Erythroblast (primary cell): ENCODE measurements around the gene BCO2.

Source experiments
- GATA1 ChIP-seq: IDR thresholded peaks from 2 replicates; pipeline ENCODE4 v1.6.1; 2011; ENCODE audit warnings: low read depth, mild to moderate bottlenecking, control low read depth, low read length, moderate library complexity
- POLR2A ChIP-seq: IDR thresholded peaks from 2 replicates; pipeline ENCODE4 v1.6.1; 2011; ENCODE audit warnings: mild to moderate bottlenecking, low read length

DNA sequence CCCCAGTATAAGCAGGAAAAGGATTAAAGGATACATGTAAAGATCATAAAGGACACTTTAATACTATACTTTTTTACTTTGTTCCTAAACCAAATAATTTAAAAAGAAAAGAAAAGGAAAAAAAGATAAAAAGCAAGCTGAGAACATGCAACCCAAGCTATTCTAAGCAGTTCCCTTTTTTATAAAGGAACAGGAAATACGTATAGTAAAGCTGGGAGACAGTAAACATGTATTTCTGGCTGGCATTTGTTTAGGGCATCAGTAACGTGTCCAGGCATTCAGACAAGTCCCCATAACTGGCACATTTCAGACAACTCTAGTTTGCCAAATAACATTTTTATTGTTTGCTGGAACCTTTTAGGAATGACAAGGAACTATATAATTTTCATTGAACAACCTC is 24.9 kb downstream of the BCO2 start:
- TF ChIP-seq POLR2A (no peak), GATA1 (no peak)
